ENCODE measurements around the gene SEMA6C.
"Not testable (repeated sequence)": the region's sequence is repeated elsewhere in the genome, so short reads cannot be mapped to it uniquely, and the experiment has no call there.

Gene SEMA6C

DNA sequence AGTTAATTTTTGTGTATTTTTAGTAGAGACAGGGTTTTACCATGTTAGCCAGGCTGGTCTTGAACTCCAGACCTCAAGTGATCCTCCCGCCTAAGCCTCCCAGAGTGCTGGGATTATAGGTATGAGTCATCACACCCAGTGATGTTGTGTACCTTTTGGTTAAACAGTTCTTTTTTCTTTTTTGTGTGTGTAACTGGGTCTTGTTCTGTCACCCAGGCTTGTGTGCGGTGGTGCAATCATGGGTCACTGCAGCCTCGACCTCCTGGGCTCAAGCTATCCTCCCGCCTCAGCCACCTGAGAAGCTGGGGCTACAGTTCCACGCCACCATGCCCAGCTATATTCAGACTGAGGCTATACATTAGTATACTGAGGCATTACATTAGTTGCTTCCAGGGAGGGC lies 38.1 kb downstream of the SEMA6C start:
- no peak overlapping the region for H3K4me3 Mint-ChIP-seq
- H3K4me1 Mint-ChIP-seq, result no peaks in the 10 kb centered on the region
- H3K27ac Mint-ChIP-seq, result no peak overlapping the region
- peaks cover 37% of the 10 kb centered on the region for H3K36me3 Mint-ChIP-seq
- no peak for ATAC-seq
- no peak for DNase-seq (ENCODE audit: low spot score in 2 of 2)
- H3K9me3 Mint-ChIP-seq, result no peaks in the 10 kb centered on the region

- DNase-seq (ENCODE audit: low spot score in 2 of 2) (no peak), ATAC-seq (no peak)
- Mint-ChIP-seq H3K27ac (no peak overlapping the region), H3K36me3 (peaks cover 37% of the 10 kb centered on the region), H3K4me1 (no peaks in the 10 kb centered on the region), H3K4me3 (no peak overlapping the region), H3K9me3 (no peaks in the 10 kb centered on the region)
These were observed 39.5 kb downstream of the SEMA6C start for GRCh38 chr1:151106894-151107293.

DNA sequence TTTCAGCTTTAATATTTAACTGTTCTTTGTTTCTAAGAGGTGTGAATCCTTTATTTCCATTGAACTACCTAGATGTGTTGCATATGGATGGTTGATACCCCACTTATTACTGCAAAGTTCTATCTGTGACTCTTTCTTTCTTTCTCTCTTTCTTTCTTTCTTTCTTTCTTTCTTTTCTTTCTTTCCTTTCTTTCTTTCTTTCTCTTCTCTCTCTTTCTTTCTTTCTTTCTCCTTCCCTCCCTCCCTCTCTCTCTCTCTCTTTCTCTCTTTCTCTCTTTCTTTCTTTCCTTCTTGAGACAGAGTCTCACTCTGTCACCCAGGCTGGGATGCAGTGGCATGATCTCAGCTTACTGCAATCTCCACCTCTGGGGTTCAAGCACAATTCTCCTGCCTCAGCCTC lies 41.8 kb downstream of the SEMA6C start:
- Mint-ChIP-seq H3K9me3 (no peaks in the 10 kb centered on the region), H3K4me1 (no peaks in the 10 kb centered on the region), H3K36me3 (peaks cover 31% of the 10 kb centered on the region), H3K27ac (peak overlapping the region; percentile 71), H3K4me3 (no peak overlapping the region)
- ATAC-seq (no peak), DNase-seq (ENCODE audit: low spot score in 2 of 2) (no peak)

- H3K36me3 Mint-ChIP-seq, result peaks cover 33% of the 10 kb centered on the region
- H3K4me1 Mint-ChIP-seq, result no peaks in the 10 kb centered on the region
- DNase-seq (ENCODE audit: low spot score in 2 of 2), result no peak
- ATAC-seq, result no peak
- H3K4me3 Mint-ChIP-seq, result no peak overlapping the region
- H3K27ac Mint-ChIP-seq, result no peak overlapping the region
- H3K9me3 Mint-ChIP-seq, result no peaks in the 10 kb centered on the region
These were observed 48.3 kb downstream of the SEMA6C start for GRCh38 chr1:151098126-151098525.

DNA sequence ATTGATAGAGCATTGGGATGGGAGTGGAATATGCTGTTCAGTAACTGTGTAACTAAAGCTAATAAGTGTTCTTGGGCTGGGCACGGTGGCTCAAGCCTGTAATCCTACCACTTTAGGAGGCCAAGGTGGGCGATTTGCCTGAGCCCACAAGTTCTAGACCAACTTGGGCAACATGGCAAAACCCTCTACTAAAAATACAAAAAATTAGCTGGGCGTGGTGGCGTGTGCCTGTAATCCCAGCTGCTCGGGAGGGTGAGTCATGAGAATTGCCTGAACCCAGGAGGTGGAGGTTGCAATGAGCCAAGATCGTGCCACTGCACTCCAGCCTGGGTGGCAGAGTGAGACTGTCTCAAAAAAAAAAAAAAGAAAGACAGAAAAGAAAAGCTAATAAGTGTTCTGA lies 49.0 kb downstream of the SEMA6C start:
- peak overlapping the region; percentile 40 for H3K27ac Mint-ChIP-seq
- not testable (repeated sequence) for H3K9me3 Mint-ChIP-seq; ATAC-seq; H3K4me3 Mint-ChIP-seq; H3K4me1 Mint-ChIP-seq; DNase-seq (ENCODE audit: low spot score in 2 of 2)
- H3K36me3 Mint-ChIP-seq, result peaks cover 38% of the 10 kb centered on the region

DNA sequence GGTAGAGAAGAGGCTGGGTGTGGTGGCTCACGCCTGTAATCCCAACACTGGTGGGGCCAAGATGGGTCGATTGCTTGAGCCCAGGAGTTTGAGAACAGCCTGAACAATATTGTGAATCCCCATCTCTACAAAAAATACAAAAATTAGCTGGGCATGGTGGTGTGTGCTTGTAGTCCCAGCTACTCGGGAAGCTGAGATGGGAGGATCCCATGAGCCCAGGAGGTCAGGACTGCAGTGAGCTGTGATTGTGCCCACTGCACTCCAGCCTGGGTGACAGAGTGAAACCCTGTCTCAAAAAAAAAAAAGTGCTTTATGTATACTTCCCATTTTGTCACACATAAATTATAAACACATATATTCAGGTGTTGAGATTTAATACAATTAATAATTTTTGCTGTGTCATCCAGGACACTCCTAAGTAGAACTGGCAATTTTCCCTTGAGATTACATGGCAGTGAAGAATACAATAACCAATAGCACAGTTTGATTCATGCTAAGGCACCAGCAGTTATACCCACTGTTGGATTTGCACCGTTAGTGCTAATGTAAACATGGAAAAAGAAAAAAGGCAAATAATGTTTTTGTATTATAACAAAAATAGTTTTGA lies 60.4 kb downstream of the SEMA6C start:
- Mint-ChIP-seq H3K36me3 (peaks cover 13% of the 10 kb centered on the region), H3K27ac (no peak overlapping the region), H3K4me3 (no peak overlapping the region), H3K9me3 (no peaks in the 10 kb centered on the region), H3K4me1 (no peaks in the 10 kb centered on the region)
- ATAC-seq (no peak), DNase-seq (ENCODE audit: low spot score in 2 of 2) (no peak)

Data from stimulated activated effector memory CD8-positive, alpha-beta T cell treated with anti-CD3 and anti-CD28 coated beads, Interleukin-12 subunit alpha, Interleukin-12 subunit beta, amount 100 ng/mL, for 72 hours (primary cell).